Right lobe of liver (tissue), 6 donors: ENCODE results near the gene ROPN1L. TPM values are rescaled to one million over a fixed set of nuclear protein-coding genes. Genes with fewer than 3 reads are reported as not detected.

Experiments used
- ATAC-seq, 4 donors: fragments of 200-7000 bp; cut with Tn5 transposase; one replicate each; pipeline ENCODE4 v1.9.1; 2020; ENCODE audit warnings: mild to moderate bottlenecking in 4 of 4, moderate library complexity in 4 of 4
- DNase-seq, 3 donors: peaks; one replicate each; pipeline ENCODE4 v3.0.0-alpha.2; 2020
- H3K27ac ChIP-seq, 3 donors: fragments of 200-600 bp; one replicate each; pipeline ENCODE4 v1.8.0; 2022
- H3K27me3 ChIP-seq, 2 donors: fragments of 200-600 bp; one replicate each; pipeline ENCODE4 v1.8.0; 2022
- H3K36me3 ChIP-seq, 4 donors: fragments of 200-600 bp; sonication (generic) in 1 of 4; one replicate each; pipeline versions ENCODE4 v1.5.1 to v1.8.0; 2017 to 2022; ENCODE audit warnings: control low read depth in 1 of 4
- H3K4me1 ChIP-seq, 4 donors: fragments of 200-600 bp; sonication (generic) in 1 of 4; one replicate each; pipeline versions ENCODE4 v1.5.1 to v1.8.0; 2017 to 2022; ENCODE audit warnings: control low read depth in 1 of 4
- H3K4me3 ChIP-seq, 3 donors: fragments of 200-600 bp; one replicate each; pipeline ENCODE4 v1.8.0; 2022
- H3K9me3 ChIP-seq, 4 donors: fragments of 200-600 bp; sonication (generic) in 1 of 4; one replicate each; pipeline versions ENCODE4 v1.5.1 to v1.8.0; 2017 to 2022; ENCODE audit warnings: control low read depth in 1 of 4
- CTCF ChIP-seq, 4 donors: fragments of 200-600 bp in 3 of 4; fragments of 450-650 bp in 1 of 4; IDR thresholded peaks; one replicate each; pipeline versions ENCODE4 v1.5.1 to v1.8.0; 2016 to 2022; ENCODE audit warnings: antibody characterized with exemption in 4 of 4, mild to moderate bottlenecking in 2 of 4
- POLR2A ChIP-seq: fragments of 450-650 bp; IDR thresholded peaks from one replicate; pipeline ENCODE4 v1.6.1; 2017; ENCODE audit warnings: antibody characterized with exemption, mild to moderate bottlenecking
- WGBS: methylation state at CpG from one replicate; pipeline ENCODE4 v1.1.6; 2018; ENCODE audit warnings: low coverage, low lambda C conversion rate; ENCODE audit not compliant: insufficient coverage; ENCODE audit errors: missing lambda C conversion rate; 5-methylcytosine and 5-hydroxymethylcytosine counted together
- intact Hi-C, 2 donors: fragments of 100-400 bp; cut with DNase I; formaldehyde crosslinking; loops; one replicate each; pipeline versions ENCODE4 v1.11.2 to v1.14.1; 2022
- total RNA-seq, 6 experiments: library from RNA; depleted of rRNA in 2 of 6; stranded (reverse); fragments of >200 nt in 2 of 6; fragmentation: NEBNext Ultra II Directional in 3 of 6; extraction: Animal tissue kit (Norgen Biotek cat#: 25700) in 3 of 6; gene quantifications; one replicate each; pipeline versions ENCODE4 v1.1.0 to v1.2.4, GENCODE V29; 2016 to 2023
- donor health status: DM: no; HTN: yes; CAD: no.
- donor health status: DM: no; HTN: no; CAD: no.
- donor health status: DM: no; HTN: no; CAD: no.
- donor health status: DM: no; HTN: yes; CAD: no.
- donor health status: DM: no; HTN: yes; CAD: no.

ROPN1L gene
- total RNA-seq, 6 experiments from 2014 or later: 0.24 to 0.83 (median 0.40) TPM; not detected in 2

- intact Hi-C loops: no loop called here
- Histone ChIP-seq H3K27ac (no peak overlapping the region), H3K4me1 (no peaks in the 10 kb centered on the region), H3K9me3 (no peaks in the 10 kb centered on the region), H3K4me3 (no peak overlapping the region), H3K36me3 (no peaks in the 10 kb centered on the region), H3K27me3 (no peaks in the 10 kb centered on the region)
- DNase-seq: no peak
- TF ChIP-seq POLR2A: no peak
- TF ChIP-seq CTCF (IDR thresholded peaks at IDR 0.05): no peak
- peak in 1 of 4 donors; percentile 10 for ATAC-seq
- 83% methylated on average over 2 of the region's 10 CpGs for WGBS
Observed at GRCh38 chr5:10502578-10502977, 60.9 kb downstream of the ROPN1L start.

GRCh38 chr5:10503321-10503720 is 61.6 kb downstream of the ROPN1L start:
- Histone ChIP-seq H3K4me3 (no peak overlapping the region), H3K9me3 (no peaks in the 10 kb centered on the region), H3K4me1 (no peaks in the 10 kb centered on the region), H3K36me3 (no peaks in the 10 kb centered on the region), H3K27ac (no peak overlapping the region), H3K27me3 (no peaks in the 10 kb centered on the region)
- DNase-seq (no peak), ATAC-seq (peak in 1 of 4 donors; percentile 24)
- intact Hi-C loops: no loop called here
- WGBS: 100% methylated on average over 2 of the region's 7 CpGs
- TF ChIP-seq CTCF (IDR thresholded peaks at IDR 0.05) (no peak), POLR2A (no peak)

GRCh38 chr5:10503997-10504793 is 62.5 kb downstream of the ROPN1L start:
- peak; percentile 16 to 67 (median 28) for ATAC-seq
- no peak overlapping the region for H3K27ac ChIP-seq
- H3K36me3 ChIP-seq: no peaks in the 10 kb centered on the region
- DNase-seq: no peak
- no peaks in the 10 kb centered on the region for H3K4me1 ChIP-seq
- no peaks in the 10 kb centered on the region for H3K27me3 ChIP-seq
- 38% methylated on average over 7 of the region's 8 CpGs for WGBS
- H3K4me3 ChIP-seq: no peak overlapping the region
- H3K9me3 ChIP-seq: no peaks in the 10 kb centered on the region
- TF ChIP-seq POLR2A (no peak), CTCF (IDR thresholded peaks at IDR 0.05) (no peak)
- intact Hi-C loops: no loop called here

GRCh38 chr5:10505517-10506095 is 63.9 kb downstream of the ROPN1L start:
- intact Hi-C loops: no loop called here
- WGBS: 53% methylated on average over 8 of the region's 8 CpGs

More at GRCh38 chr5:10505517-10506095, 63.9 kb downstream of the ROPN1L start:
- Histone ChIP-seq H3K27ac (no peak overlapping the region), H3K4me1 (no peaks in the 10 kb centered on the region), H3K4me3 (no peak overlapping the region), H3K9me3 (no peaks in the 10 kb centered on the region), H3K36me3 (no peaks in the 10 kb centered on the region), H3K27me3 (no peaks in the 10 kb centered on the region)
- ATAC-seq (no peak), DNase-seq (no peak)
- TF ChIP-seq CTCF (IDR thresholded peaks at IDR 0.05): no peak
- no peak for TF ChIP-seq POLR2A
